ENCODE data around the gene RCAN1. TPM values are rescaled to one million over a fixed set of nuclear protein-coding genes. Genes with fewer than 3 reads are reported as not detected.

RCAN1 gene
- total and polyA plus RNA-seq, 9 of the 15 experiments (the other 6 are each of a cell fraction or from before 2014, with no cell fraction given), result 4.4 to 16.5 (median 12.3) TPM

- TF ChIP-seq, protein P1, sequence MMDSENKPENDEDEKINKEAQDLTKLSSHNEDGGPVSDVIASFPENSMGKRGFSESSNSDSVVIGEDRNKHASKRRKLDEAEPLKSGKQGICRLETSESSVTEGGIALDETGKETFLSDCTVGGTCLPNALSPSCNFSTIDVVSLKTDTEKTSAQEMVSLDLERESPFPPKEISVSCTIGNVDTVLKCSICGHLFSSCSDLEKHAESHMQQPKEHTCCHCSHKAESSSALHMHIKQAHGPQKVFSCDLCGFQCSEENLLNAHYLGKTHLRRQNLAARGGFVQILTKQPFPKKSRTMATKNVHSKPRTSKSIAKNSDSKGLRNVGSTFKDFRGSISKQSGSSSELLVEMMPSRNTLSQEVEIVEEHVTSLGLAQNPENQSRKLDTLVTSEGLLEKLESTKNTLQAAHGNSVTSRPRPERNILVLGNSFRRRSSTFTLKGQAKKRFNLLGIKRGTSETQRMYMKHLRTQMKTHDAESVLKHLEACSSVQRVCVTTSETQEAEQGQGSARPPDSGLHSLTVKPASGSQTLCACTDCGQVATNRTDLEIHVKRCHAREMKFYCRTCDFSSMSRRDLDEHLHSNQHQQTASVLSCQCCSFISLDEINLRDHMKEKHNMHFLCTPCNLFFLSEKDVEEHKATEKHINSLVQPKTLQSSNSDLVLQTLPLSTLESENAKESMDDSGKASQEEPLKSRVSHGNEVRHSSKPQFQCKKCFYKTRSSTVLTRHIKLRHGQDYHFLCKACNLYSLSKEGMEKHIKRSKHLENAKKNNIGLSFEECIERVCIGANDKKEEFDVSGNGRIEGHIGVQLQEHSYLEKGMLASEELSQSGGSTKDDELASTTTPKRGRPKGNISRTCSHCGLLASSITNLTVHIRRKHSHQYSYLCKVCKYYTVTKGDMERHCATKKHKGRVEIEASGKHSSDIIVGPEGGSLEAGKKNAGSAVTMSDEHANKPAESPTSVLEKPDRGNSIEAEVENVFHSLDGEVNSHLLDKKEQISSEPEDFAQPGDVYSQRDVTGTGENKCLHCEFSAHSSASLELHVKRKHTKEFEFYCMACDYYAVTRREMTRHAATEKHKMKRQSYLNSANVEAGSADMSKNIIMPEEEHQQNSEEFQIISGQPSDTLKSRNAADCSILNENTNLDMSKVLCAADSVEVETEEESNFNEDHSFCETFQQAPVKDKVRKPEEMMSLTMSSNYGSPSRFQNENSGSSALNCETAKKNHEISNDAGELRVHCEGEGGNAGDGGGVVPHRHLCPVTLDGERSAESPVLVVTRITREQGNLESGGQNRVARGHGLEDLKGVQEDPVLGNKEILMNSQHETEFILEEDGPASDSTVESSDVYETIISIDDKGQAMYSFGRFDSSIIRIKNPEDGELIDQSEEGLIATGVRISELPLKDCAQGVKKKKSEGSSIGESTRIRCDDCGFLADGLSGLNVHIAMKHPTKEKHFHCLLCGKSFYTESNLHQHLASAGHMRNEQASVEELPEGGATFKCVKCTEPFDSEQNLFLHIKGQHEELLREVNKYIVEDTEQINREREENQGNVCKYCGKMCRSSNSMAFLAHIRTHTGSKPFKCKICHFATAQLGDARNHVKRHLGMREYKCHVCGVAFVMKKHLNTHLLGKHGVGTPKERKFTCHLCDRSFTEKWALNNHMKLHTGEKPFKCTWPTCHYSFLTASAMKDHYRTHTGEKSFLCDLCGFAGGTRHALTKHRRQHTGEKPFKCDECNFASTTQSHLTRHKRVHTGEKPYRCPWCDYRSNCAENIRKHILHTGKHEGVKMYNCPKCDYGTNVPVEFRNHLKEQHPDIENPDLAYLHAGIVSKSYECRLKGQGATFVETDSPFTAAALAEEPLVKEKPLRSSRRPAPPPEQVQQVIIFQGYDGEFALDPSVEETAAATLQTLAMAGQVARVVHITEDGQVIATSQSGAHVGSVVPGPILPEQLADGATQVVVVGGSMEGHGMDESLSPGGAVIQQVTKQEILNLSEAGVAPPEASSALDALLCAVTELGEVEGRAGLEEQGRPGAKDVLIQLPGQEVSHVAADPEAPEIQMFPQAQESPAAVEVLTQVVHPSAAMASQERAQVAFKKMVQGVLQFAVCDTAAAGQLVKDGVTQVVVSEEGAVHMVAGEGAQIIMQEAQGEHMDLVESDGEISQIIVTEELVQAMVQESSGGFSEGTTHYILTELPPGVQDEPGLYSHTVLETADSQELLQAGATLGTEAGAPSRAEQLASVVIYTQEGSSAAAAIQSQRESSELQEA (IDR thresholded peaks at IDR 0.05; ENCODE audit: low read depth), result no peak
- no peak for TF ChIP-seq ZNF707 (CRISPR knock-in tag; conservative IDR thresholded peaks at IDR 0.05)
- TF ChIP-seq RBM17 (IDR thresholded peaks at IDR 0.05; ENCODE audit: borderline replicate concordance, low read depth, low read length), result no peak
- TF ChIP-seq RB1 (IDR thresholded peaks at IDR 0.05; ENCODE audit: low read depth), result no peak
- no peak for TF ChIP-seq ZBTB1 (CRISPR knock-in tag; IDR thresholded peaks at IDR 0.05; ENCODE audit: borderline replicate concordance, low read depth)
- TF ChIP-seq, protein P2, sequence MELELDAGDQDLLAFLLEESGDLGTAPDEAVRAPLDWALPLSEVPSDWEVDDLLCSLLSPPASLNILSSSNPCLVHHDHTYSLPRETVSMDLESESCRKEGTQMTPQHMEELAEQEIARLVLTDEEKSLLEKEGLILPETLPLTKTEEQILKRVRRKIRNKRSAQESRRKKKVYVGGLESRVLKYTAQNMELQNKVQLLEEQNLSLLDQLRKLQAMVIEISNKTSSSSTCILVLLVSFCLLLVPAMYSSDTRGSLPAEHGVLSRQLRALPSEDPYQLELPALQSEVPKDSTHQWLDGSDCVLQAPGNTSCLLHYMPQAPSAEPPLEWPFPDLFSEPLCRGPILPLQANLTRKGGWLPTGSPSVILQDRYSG (tag; conservative IDR thresholded peaks at IDR 0.05; ENCODE audit: low read depth), result peak; percentile 81
- TF ChIP-seq PML (IDR thresholded peaks at IDR 0.05; ENCODE audit: low read length), result no peak
Observed at GRCh38 chr21:34639882-34640788, 25.2 kb upstream of the RCAN1 start (continued).
